HepG2 (cell line): ENCODE measurements around the gene STPG4. TPM values are rescaled to one million over a fixed set of nuclear protein-coding genes. Genes with fewer than 3 reads are reported as not detected.

ENCODE experiments used
- ATF2 ChIP-seq: sonication (generic); formaldehyde crosslinking; IDR thresholded peaks from 2 replicates; pipeline ENCODE4 v1.4.0; 2020; ENCODE audit warnings: missing genetic modification reagents
- ATRX ChIP-seq: sonication (generic); formaldehyde crosslinking; IDR thresholded peaks from 2 replicates; pipeline ENCODE4 v1.4.0; 2020; ENCODE audit warnings: missing genetic modification reagents, borderline replicate concordance
- CBX1 ChIP-seq: IDR thresholded peaks from one replicate; pipeline ENCODE4 v1.6.1; 2016; ENCODE audit warnings: antibody characterized with exemption, low read depth
- DMAP1 ChIP-seq: IDR thresholded peaks from 2 replicates; pipeline ENCODE4 v1.6.1; 2016
- ELF4 ChIP-seq: sonication (generic); formaldehyde crosslinking; IDR thresholded peaks from 2 replicates; pipeline ENCODE4 v1.5.0; 2020; ENCODE audit warnings: missing genetic modification reagents, mild to moderate bottlenecking, moderate library complexity, borderline replicate concordance
- ETV6 ChIP-seq: sonication (generic); formaldehyde crosslinking; conservative IDR thresholded peaks from 2 replicates; pipeline ENCODE4 v1.4.0; 2020; ENCODE audit warnings: missing genetic modification reagents
- GATAD1 ChIP-seq: IDR thresholded peaks from 2 replicates; pipeline ENCODE4 v1.6.1; 2016; ENCODE audit warnings: missing genetic modification reagents, missing compliant biosample characterization
- GRHL1 ChIP-seq: sonication (generic); formaldehyde crosslinking; conservative IDR thresholded peaks from 2 replicates; pipeline ENCODE4 v1.8.0; 2022; ENCODE audit warnings: missing genetic modification reagents
- KMT2A ChIP-seq: sonication (generic); formaldehyde crosslinking; IDR thresholded peaks from 2 replicates; pipeline ENCODE4 v1.4.0; 2020; ENCODE audit warnings: missing genetic modification reagents
- MYPOP ChIP-seq: sonication (generic); formaldehyde crosslinking; IDR thresholded peaks from 2 replicates; pipeline ENCODE4 v1.8.1; 2023; ENCODE audit warnings: mild to moderate bottlenecking, moderate library complexity, missing genetic modification reagents
- PHB2 ChIP-seq: fragments of 450-650 bp; IDR thresholded peaks from 2 replicates; pipeline ENCODE4 v1.6.1; 2018; ENCODE audit not compliant: partially characterized antibody
- TCF7 ChIP-seq: sonication (generic); IDR thresholded peaks from 2 replicates; pipeline ENCODE4 v1.6.1; 2016; ENCODE audit warnings: antibody characterized with exemption, low read depth
- TFAP4 ChIP-seq: sonication (generic); IDR thresholded peaks from 2 replicates; pipeline ENCODE4 v1.6.1; 2016; ENCODE audit warnings: low read depth, borderline replicate concordance
- THAP8 ChIP-seq: sonication (generic); formaldehyde crosslinking; IDR thresholded peaks from 2 replicates; pipeline ENCODE4 v1.5.1; 2020; ENCODE audit warnings: missing genetic modification reagents, mild to moderate bottlenecking, borderline replicate concordance
- TIGD3 ChIP-seq: sonication (generic); formaldehyde crosslinking; IDR thresholded peaks from 2 replicates; pipeline ENCODE4 v1.5.1; 2020; ENCODE audit warnings: mild to moderate bottlenecking, missing genetic modification reagents, borderline replicate concordance
- TMF1 ChIP-seq: sonication (generic); formaldehyde crosslinking; IDR thresholded peaks from 2 replicates; pipeline ENCODE4 v1.8.1; 2022; ENCODE audit warnings: low read depth, missing genetic modification reagents
- U2AF2 ChIP-seq: fragments of 200-400 bp; formaldehyde crosslinking; IDR thresholded peaks from 2 replicates; pipeline ENCODE4 v1.6.1; 2017; ENCODE audit warnings: low read depth, mild to moderate bottlenecking, low read length
- ZBTB42 ChIP-seq: sonication (generic); formaldehyde crosslinking; IDR thresholded peaks from 2 replicates; pipeline ENCODE4 v1.5.0; 2020; ENCODE audit warnings: mild to moderate bottlenecking, missing genetic modification reagents
- ZNF333 ChIP-seq: sonication (generic); formaldehyde crosslinking; IDR thresholded peaks from 2 replicates; pipeline ENCODE4 v1.4.0; 2020; ENCODE audit warnings: mild to moderate bottlenecking, missing genetic modification reagents, borderline replicate concordance
- ZNF335 ChIP-seq: sonication (generic); formaldehyde crosslinking; IDR thresholded peaks from 2 replicates; pipeline ENCODE4 v1.4.0; 2020; ENCODE audit warnings: missing genetic modification reagents
- ZNF367 ChIP-seq: sonication (generic); formaldehyde crosslinking; IDR thresholded peaks from 2 replicates; pipeline ENCODE4 v1.4.0; 2020; ENCODE audit warnings: missing genetic modification reagents, borderline replicate concordance
- ZNF383 ChIP-seq: sonication (generic); formaldehyde crosslinking; IDR thresholded peaks from 2 replicates; pipeline ENCODE4 v1.4.0; 2020; ENCODE audit warnings: missing genetic modification reagents, mild to moderate bottlenecking, borderline replicate concordance
- ZNF772 ChIP-seq: sonication (generic); formaldehyde crosslinking; IDR thresholded peaks from 2 replicates; pipeline ENCODE4 v1.5.0; 2020; ENCODE audit warnings: mild to moderate bottlenecking, missing genetic modification reagents
- ZNF839 ChIP-seq: sonication (generic); formaldehyde crosslinking; IDR thresholded peaks from 2 replicates; pipeline ENCODE4 v1.4.0; 2020; ENCODE audit warnings: missing genetic modification reagents, mild to moderate bottlenecking, borderline replicate concordance
- polyA plus RNA-seq, 8 experiments: library from polyadenylated mRNA; depleted of rRNA in 3 of 8; stranded (reverse) in 7 of 8; unstranded in 1 of 8; fragments of >200 nt; fragmentation: Illumina TruSeq in 4 of 8; extraction: Trizol in 4 of 8; gene quantifications; 2 replicates each; pipeline versions ENCODE4 v1.2.1 to v1.2.3, GENCODE V29; 2011 to 2016; ENCODE audit warnings: low read depth in 4 of 8, missing spikeins in 1 of 8, mixed read lengths in 1 of 8; ENCODE audit not compliant: insufficient read depth in 1 of 8
- total RNA-seq, 5 experiments: library from RNA; depleted of rRNA; stranded (reverse); fragments of >200 nt; fragmentation: Illumina TruSeq; extraction: Trizol; gene quantifications; 2 replicates each; pipeline ENCODE4 v1.2.3, GENCODE V29; 2016; ENCODE audit warnings: low read depth in 1 of 5

STPG4 gene
- total and polyA plus RNA-seq, 2 of the 13 experiments (the other 11 are each of a cell fraction or from before 2014, with no cell fraction given), result 0.11 to 0.15 TPM

- TF ChIP-seq MYPOP (no peak), TCF7 (no peak), ETV6 (CRISPR knock-in tag) (0 out of 2 replicates have a peak, but pooled peaks have one; percentile 31), ATF2 (CRISPR knock-in tag) (peak; percentile 59; the same call in 1 of the 2 replicates), TIGD3 (CRISPR knock-in tag) (no peak), ZNF333 (CRISPR knock-in tag) (no peak), THAP8 (no peak), ZBTB42 (no peak), TMF1 (CRISPR knock-in tag) (no peak), ELF4 (CRISPR knock-in tag) (no peak), GATAD1 (CRISPR knock-in tag) (no peak), ZNF383 (CRISPR knock-in tag) (no peak), DMAP1 (CRISPR knock-in tag) (peak; percentile 4; the same call in 1 of the 2 replicates), ATRX (CRISPR knock-in tag) (no peak), TFAP4 (peak; percentile 99), KMT2A (CRISPR knock-in tag) (0 out of 2 replicates have a peak, but pooled peaks have one; percentile 4), ZNF335 (CRISPR knock-in tag) (no peak), CBX1 (no peak), ZNF839 (CRISPR knock-in tag) (no peak), PHB2 (no peak), U2AF2 (no peak), ZNF367 (CRISPR knock-in tag) (no peak; the same call in 1 of the 2 replicates), ZNF772 (CRISPR knock-in tag) (no peak), GRHL1 (CRISPR knock-in tag) (no peak)
These were observed 85.4 kb downstream of the STPG4 start (continued) for GRCh38 chr2:47069628-47070154.
